Upper lobe of right lung (tissue), 1 donor: ENCODE data around the gene GALNT17. TPM values are rescaled to one million over a fixed set of nuclear protein-coding genes. Genes with fewer than 3 reads are reported as not detected.

Experiments
- ATAC-seq: fragments of 200-7000 bp; cut with Tn5 transposase; one replicate; pipeline ENCODE4 v1.9.1; 2020; ENCODE audit warnings: mild to moderate bottlenecking, moderate library complexity
- DNase-seq: peaks from one replicate; pipeline ENCODE4 v3.0.0-alpha.2; 2020
- H3K27ac ChIP-seq: fragments of 200-600 bp; one replicate; pipeline ENCODE4 v1.8.0; 2022
- H3K27me3 ChIP-seq: fragments of 200-600 bp; one replicate; pipeline ENCODE4 v1.8.0; 2022; ENCODE audit warnings: mild to moderate bottlenecking
- H3K36me3 ChIP-seq: fragments of 200-600 bp; one replicate; pipeline ENCODE4 v1.8.0; 2022
- H3K4me1 ChIP-seq: fragments of 200-600 bp; one replicate; pipeline ENCODE4 v1.8.0; 2022
- H3K4me3 ChIP-seq: fragments of 200-600 bp; one replicate; pipeline ENCODE4 v1.8.0; 2022; ENCODE audit warnings: mild to moderate bottlenecking
- H3K9me3 ChIP-seq: fragments of 200-600 bp; one replicate; pipeline ENCODE4 v1.8.0; 2022
- intact Hi-C: fragments of 100-400 bp; cut with DNase I; formaldehyde crosslinking; loops from one replicate; pipeline ENCODE4 v1.11.0; 2022
- total RNA-seq: library from RNA; stranded (reverse); fragmentation: NEBNext Ultra II Directional; extraction: Animal tissue kit (Norgen Biotek cat#: 25700); gene quantifications from one replicate; pipeline ENCODE4 v1.2.1, GENCODE V29; 2021
- TF ChIP-seq, protein P1 (sequence below): fragments of 200-600 bp; IDR thresholded peaks from one replicate; pipeline ENCODE4 v1.8.0; 2022; ENCODE audit warnings: antibody characterized with exemption
- donor health status: DM: no; HTN: yes; CAD: no; lungs with severe emphysema.

The GALNT17 gene
- total RNA-seq, 1 donor from 2014 or later, result 7.1 TPM

DNA sequence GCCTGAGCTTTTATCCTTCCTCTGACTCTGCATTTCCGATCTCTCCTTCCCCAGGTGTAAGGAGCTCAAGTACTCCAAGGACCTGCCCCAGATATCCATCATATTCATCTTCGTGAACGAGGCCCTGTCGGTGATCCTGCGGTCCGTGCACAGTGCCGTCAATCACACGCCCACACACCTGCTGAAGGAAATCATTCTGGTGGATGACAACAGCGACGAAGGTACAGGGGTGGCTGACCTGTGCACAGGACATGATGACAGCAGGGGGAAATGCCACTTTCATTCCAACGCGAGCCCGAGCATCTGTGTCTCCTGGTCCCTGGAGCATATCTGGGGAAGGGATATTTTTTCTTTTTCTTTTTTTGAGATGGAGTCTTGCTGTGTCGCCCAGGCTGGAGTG, 256.2 kb downstream of the GALNT17 start:
- intact Hi-C loops, result no loop called here
- ATAC-seq (no peak), DNase-seq (no peak)
- Histone ChIP-seq H3K4me3 (no peak overlapping the region), H3K27ac (no peak overlapping the region), H3K4me1 (no peaks in the 10 kb centered on the region), H3K9me3 (no peaks in the 10 kb centered on the region), H3K27me3 (no peaks in the 10 kb centered on the region), H3K36me3 (no peaks in the 10 kb centered on the region)
- TF ChIP-seq, protein P1, sequence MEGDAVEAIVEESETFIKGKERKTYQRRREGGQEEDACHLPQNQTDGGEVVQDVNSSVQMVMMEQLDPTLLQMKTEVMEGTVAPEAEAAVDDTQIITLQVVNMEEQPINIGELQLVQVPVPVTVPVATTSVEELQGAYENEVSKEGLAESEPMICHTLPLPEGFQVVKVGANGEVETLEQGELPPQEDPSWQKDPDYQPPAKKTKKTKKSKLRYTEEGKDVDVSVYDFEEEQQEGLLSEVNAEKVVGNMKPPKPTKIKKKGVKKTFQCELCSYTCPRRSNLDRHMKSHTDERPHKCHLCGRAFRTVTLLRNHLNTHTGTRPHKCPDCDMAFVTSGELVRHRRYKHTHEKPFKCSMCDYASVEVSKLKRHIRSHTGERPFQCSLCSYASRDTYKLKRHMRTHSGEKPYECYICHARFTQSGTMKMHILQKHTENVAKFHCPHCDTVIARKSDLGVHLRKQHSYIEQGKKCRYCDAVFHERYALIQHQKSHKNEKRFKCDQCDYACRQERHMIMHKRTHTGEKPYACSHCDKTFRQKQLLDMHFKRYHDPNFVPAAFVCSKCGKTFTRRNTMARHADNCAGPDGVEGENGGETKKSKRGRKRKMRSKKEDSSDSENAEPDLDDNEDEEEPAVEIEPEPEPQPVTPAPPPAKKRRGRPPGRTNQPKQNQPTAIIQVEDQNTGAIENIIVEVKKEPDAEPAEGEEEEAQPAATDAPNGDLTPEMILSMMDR, result no peak

DNA sequence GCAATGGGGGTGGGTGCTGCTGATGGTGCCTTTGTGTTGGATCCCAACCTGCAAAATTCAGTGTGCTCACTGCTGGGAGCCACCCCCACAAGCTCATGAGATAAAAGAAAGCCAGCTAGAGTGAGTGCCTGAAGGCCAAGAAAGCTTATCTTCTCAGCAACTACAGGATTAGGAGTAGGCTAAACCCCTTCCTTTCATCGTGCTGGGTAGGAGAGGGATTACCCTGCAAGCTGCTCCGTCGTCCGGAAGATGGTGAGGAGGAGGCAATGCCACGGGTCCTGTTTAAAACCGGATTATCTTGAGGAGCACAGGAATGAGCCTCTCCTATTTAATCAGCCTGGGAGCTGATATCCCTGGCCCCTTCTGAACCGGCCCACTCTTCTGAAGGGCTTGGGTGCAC, 258.0 kb downstream of the GALNT17 start:
- TF ChIP-seq, protein P1, result no peak
- Histone ChIP-seq H3K9me3 (no peaks in the 10 kb centered on the region), H3K27me3 (no peaks in the 10 kb centered on the region), H3K4me3 (no peak overlapping the region), H3K36me3 (no peaks in the 10 kb centered on the region), H3K4me1 (no peaks in the 10 kb centered on the region), H3K27ac (no peak overlapping the region)
- intact Hi-C loops, result no loop called here
- ATAC-seq (no peak), DNase-seq (no peak)

DNA sequence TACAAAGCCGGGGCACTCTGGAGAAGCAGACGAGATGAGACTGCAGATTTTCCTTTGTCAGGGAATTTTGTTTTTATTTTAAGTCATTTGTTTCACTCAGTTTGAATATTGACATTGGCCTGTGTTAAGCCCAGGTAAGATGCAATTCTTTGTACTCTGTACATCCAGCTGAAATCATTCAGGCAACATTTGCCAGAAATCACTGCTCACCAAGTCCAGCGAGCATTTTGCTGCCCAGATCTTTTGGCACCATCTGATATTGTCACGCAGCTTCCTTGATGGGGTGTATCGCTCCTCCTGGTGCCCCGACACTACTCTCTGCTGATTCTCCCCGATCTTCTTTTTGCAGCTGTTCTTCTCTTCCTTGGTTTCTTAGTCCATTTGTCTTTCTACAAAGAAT, 261.7 kb downstream of the GALNT17 start:
- Histone ChIP-seq H3K27ac (no peak overlapping the region), H3K9me3 (peaks cover 4% of the 10 kb centered on the region), H3K27me3 (no peaks in the 10 kb centered on the region), H3K36me3 (no peaks in the 10 kb centered on the region), H3K4me3 (no peak overlapping the region), H3K4me1 (no peaks in the 10 kb centered on the region)
- intact Hi-C loops, result no loop called here
- DNase-seq (no peak), ATAC-seq (no peak)
- TF ChIP-seq, protein P1, result no peak

DNA sequence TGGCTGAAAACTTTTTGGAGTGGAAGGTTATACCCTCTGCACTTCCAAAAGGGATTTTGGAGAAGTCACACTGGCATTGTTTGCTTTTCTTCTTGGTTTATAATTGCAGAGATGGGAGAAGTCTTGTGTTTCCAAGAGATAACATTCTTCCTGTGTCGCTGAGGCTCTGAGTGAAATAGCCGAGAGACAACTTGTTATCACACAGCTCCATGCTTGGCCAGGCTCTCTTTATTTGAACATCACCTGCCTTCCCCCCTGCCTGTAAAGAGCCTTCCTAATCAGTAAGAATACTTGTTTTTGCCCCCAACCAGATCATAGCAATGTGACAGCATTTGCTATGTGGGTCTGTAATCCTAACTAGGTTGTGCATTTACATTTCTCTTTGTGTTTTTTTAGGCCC, 270.7 kb downstream of the GALNT17 start:
- no peak for DNase-seq
- Histone ChIP-seq H3K4me1 (no peaks in the 10 kb centered on the region), H3K36me3 (no peaks in the 10 kb centered on the region), H3K27me3 (no peaks in the 10 kb centered on the region), H3K4me3 (no peak overlapping the region), H3K9me3 (no peaks in the 10 kb centered on the region), H3K27ac (no peak overlapping the region)
- TF ChIP-seq, protein P1, result no peak
- intact Hi-C loops, result no loop called here
- no peak for ATAC-seq

DNA sequence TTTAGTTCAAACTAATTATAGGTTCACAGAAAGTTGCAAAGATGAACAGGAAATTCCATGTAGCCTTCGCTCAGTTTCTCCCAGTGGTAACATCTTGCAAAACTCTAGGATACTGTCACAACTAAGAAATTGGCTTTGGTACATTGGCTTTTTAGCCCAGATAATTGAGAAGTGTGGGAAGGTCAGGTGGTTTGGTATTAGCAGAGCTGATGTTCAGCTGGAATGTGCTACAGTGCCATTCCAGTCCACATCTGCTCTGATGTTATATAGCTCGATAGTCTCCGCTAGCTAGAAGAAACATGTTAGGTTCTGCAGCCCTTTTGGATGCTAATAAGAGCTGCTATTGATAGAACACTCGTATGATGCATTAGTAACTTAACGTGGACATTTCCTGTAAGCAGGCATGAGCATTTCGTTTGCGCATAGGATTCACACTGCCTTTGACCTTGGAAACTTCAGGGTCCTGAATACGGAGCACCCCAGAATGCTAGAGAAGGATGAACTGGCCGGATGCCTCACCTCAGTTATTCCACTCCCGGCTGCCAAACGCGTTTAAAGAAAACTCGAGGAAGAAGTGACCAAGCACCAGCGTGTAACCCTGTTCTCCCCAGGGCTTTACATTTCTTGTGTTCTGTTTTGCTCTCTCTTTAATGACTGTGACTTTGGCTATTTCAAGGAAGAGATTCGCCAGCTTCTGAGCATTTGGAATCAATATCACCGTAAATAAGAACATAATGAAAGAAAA, 271.4 kb downstream of the GALNT17 start:
- TF ChIP-seq, protein P1, result no peak
- ATAC-seq (no peak), DNase-seq (no peak)
- H3K9me3 ChIP-seq, result no peaks in the 10 kb centered on the region
- intact Hi-C loops, result no loop called here
- H3K4me1 ChIP-seq, result no peaks in the 10 kb centered on the region
- no peaks in the 10 kb centered on the region for H3K36me3 ChIP-seq
- no peak overlapping the region for H3K27ac ChIP-seq
- no peaks in the 10 kb centered on the region for H3K27me3 ChIP-seq
- H3K4me3 ChIP-seq, result no peak overlapping the region
